Measurements from ENCODE around the gene MGAT4C. TPM values are rescaled to one million over a fixed set of nuclear protein-coding genes. Genes with fewer than 3 reads are reported as not detected.

The MGAT4C gene
- total RNA-seq, 1 donor from 2014 or later = under 0.01 TPM

DNA sequence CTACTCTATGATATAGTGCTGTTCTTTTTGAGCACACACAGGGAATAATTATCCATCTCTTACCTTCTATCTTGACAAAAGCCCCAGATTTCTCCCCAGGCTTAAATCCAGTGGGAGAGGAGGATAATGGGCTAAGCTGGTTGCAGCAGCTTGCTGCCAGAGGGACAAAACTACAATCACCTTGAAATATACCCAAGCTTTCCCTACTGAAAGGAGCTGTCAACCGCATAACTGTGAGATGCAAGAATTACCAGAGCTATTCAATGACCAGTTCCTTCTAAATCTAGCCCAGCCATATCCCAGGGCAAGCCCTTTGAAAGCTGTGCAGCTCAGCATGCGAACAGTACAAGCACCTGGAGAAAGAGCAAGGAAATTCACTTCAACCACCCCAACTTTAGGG is 943 bp upstream of the MGAT4C start:
- no peak overlapping the region for H3K27ac Mint-ChIP-seq
- no peaks in the 10 kb centered on the region for H3K27me3 Mint-ChIP-seq (ENCODE audit: insufficient read depth)
- H3K36me3 Mint-ChIP-seq (ENCODE audit: low read depth) = no peaks in the 10 kb centered on the region
- no peaks in the 10 kb centered on the region for H3K9me3 Mint-ChIP-seq
- intact Hi-C loops (cut with micrococcal nuclease) = no loop called here
- no peaks in the 10 kb centered on the region for H3K4me1 Mint-ChIP-seq (ENCODE audit: low read depth)
- DNase-seq (ENCODE audit: low spot score) = no peak
- no peak overlapping the region for H3K4me3 Mint-ChIP-seq

DNA sequence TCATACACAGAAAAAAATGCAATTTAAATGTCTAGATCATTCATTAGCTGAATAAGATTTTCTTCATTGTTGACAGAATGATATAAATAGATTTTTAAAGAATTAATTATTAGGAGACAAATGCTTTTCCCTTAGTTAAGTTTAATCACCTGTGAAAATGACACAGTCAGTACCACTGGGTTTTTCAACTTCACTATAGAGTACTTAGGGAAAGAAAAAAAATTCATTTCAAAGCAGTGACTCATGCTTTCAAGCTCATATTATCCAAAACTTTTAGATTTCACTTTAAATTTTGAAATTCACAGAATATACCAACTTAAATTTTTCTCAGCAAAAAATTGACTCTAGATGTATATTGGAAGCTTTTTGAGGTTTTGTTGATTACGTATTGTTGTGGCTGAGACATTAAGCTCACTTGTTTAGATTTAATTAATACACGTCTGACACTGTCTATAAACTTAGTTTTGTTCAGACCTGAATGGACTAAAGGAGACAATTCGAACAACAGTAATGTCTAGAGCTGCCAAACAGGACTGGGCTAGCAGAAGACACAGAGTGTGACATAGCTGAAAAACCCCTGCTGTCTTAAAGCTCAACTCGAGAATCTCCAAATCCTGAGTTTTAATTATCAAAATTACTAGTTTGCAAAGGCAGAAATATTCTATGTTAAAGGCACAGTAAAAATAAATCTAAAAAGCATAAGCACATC is 1.6 kb downstream of the MGAT4C start:
- H3K36me3 Mint-ChIP-seq (ENCODE audit: low read depth) = no peaks in the 10 kb centered on the region
- no peaks in the 10 kb centered on the region for H3K4me1 Mint-ChIP-seq (ENCODE audit: low read depth)
- H3K4me3 Mint-ChIP-seq = no peak overlapping the region
- no peak for DNase-seq (ENCODE audit: low spot score)
- H3K27me3 Mint-ChIP-seq (ENCODE audit: insufficient read depth) = no peaks in the 10 kb centered on the region
- intact Hi-C loops (cut with micrococcal nuclease) = no loop called here
- H3K27ac Mint-ChIP-seq = no peak overlapping the region
- H3K9me3 Mint-ChIP-seq = no peaks in the 10 kb centered on the region

DNA sequence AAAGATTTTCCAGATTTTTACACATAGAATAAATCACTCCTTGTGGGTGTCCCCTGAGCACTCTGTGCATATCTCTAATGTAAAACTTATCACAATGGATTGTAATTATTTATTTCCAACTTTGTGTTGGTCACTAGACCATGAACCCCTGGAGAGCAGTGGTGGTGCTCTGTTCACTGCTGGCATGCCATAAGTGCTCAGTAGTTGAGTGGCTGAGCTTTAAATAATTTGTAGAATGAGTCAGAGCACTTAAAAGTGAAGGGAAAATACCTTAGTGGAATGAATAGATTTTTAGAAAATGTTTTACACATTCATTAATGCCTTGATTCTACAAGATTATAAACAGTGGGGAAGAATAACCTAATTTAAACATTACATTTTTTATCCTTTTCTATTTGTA is 6.3 kb downstream of the MGAT4C start:
- Mint-ChIP-seq H3K4me1 (ENCODE audit: low read depth) (no peaks in the 10 kb centered on the region), H3K27me3 (ENCODE audit: insufficient read depth) (no peaks in the 10 kb centered on the region), H3K36me3 (ENCODE audit: low read depth) (no peaks in the 10 kb centered on the region), H3K9me3 (no peaks in the 10 kb centered on the region), H3K27ac (no peak overlapping the region), H3K4me3 (no peak overlapping the region)
- DNase-seq (ENCODE audit: low spot score) = no peak
- intact Hi-C loops (cut with micrococcal nuclease) = no loop called here

DNA sequence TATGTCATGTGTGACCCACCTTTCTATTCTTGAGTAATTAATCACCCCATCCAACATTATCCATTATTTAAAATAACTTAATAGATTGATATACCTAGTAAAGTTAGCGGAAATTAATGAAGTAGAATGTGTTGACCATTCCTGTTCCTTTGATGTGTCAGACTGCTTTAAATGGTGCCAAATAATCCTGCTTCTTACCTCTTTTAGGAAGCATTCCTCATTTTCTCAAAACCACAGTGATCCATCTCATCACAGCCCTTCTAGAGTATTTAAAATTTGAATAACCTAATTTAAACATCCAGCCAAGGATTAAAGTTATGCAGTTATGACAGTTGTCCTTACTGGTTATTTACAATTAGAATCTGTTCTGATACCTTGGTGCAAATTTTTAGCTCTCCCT is 6.9 kb downstream of the MGAT4C start:
- intact Hi-C loops (cut with micrococcal nuclease) = no loop called here
- DNase-seq (ENCODE audit: low spot score) = no peak

DNA sequence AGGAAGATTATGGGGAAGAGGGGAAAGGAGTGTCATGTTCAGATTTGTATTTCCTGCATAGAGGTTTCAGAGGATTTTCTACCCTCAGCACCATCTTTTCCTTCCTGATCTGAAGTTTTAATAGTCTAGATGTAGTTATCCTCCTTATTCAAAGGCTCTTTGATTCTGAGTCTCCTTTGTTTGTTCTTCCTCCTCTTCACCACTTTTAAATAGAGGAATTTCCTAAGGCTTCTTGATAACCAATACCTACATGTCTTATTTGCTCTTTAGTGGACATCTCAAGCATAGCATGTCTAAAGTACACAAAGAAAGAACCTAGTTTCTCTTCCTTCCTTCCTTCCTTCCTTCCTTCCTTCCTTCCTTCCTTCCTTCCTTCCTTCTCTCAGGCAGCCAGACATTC is 8.3 kb downstream of the MGAT4C start:
- Mint-ChIP-seq H3K27ac (no peak overlapping the region), H3K9me3 (no peaks in the 10 kb centered on the region), H3K4me3 (no peak overlapping the region), H3K4me1 (ENCODE audit: low read depth) (no peaks in the 10 kb centered on the region), H3K36me3 (ENCODE audit: low read depth) (no peaks in the 10 kb centered on the region), H3K27me3 (ENCODE audit: insufficient read depth) (no peaks in the 10 kb centered on the region)
- DNase-seq (ENCODE audit: low spot score) = no peak
- intact Hi-C loops (cut with micrococcal nuclease) = no loop called here

More for the DNA sequence above, 6.9 kb downstream of the MGAT4C start:
- Mint-ChIP-seq H3K9me3 (no peaks in the 10 kb centered on the region), H3K4me3 (no peak overlapping the region), H3K27ac (no peak overlapping the region), H3K27me3 (ENCODE audit: insufficient read depth) (no peaks in the 10 kb centered on the region), H3K4me1 (ENCODE audit: low read depth) (no peaks in the 10 kb centered on the region), H3K36me3 (ENCODE audit: low read depth) (no peaks in the 10 kb centered on the region)

DNA sequence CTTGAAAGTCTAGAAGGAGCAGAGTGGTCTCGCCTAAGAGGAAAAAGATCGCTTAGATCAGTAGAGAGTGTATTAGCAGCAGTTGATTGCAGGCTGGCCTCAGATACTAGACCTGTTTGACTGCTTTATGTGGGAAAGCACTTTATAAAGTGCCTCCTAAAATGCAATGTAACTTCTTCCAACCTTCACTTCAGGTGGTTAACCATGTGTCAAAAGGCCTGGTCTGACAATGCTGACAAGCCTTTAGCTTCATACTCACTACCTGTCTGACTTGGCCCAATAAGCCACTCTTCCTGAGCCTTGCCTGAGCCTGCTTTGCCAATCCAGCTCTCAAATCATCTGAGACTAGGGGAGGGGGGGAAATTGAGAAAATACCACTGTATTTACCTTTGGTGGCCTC is 14.6 kb downstream of the MGAT4C start:
- no peaks in the 10 kb centered on the region for H3K4me1 Mint-ChIP-seq (ENCODE audit: low read depth)
- H3K4me3 Mint-ChIP-seq = no peak overlapping the region
- no peaks in the 10 kb centered on the region for H3K27me3 Mint-ChIP-seq (ENCODE audit: insufficient read depth)
- no peak for DNase-seq (ENCODE audit: low spot score)
- intact Hi-C loops (cut with micrococcal nuclease) = no loop called here
- H3K36me3 Mint-ChIP-seq (ENCODE audit: low read depth) = no peaks in the 10 kb centered on the region
- H3K9me3 Mint-ChIP-seq = no peaks in the 10 kb centered on the region
- no peak overlapping the region for H3K27ac Mint-ChIP-seq

DNA sequence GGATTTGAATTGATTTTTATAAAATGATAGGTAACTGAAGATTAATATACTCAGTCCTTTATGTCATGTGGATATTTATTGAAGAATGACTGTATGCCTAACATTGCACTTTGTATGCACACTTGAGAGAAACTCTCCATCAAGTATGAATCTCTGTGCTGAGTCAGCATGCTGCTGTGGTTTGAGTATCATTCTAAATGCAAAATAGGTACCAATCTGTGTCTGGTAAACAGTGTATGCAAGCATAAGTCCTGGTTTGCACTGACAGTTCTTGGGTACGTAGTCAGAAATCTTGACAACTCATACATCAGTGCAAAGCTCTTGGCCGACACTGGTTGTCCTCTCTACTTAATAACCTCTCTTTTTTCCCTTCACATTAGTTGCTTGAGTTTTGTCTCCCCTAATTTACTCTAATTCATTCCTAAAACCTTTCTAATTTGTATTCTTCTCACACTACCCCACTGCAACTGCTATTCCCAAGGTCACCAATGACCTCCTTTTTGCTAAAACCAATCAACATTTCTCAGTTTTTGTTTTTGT is 21.8 kb downstream of the MGAT4C start:
- intact Hi-C loops (cut with micrococcal nuclease) = no loop called here
- Mint-ChIP-seq H3K4me1 (ENCODE audit: low read depth) (no peaks in the 10 kb centered on the region), H3K9me3 (no peaks in the 10 kb centered on the region), H3K4me3 (no peak overlapping the region), H3K27ac (no peak overlapping the region), H3K27me3 (ENCODE audit: insufficient read depth) (no peaks in the 10 kb centered on the region), H3K36me3 (ENCODE audit: low read depth) (no peaks in the 10 kb centered on the region)
- no peak for DNase-seq (ENCODE audit: low spot score)

DNA sequence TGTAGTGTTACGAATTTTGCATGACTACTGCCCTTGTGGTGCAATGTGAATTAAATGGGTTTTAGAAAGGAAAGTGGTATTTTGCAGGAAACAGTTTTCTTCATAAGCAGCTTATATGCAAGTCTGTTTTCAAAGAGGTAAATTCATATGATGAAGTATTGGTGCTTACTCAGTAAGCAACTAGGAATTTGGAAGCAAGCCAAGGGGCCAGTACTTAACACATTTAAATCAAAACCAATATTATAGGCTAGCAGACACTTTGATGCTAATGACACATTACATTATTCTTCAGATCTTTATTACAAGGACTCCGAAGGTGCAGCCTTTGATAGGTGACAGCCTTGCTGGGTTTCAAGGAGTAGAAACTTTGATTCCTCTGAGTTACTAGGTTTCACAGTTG is 23.1 kb downstream of the MGAT4C start:
- no peak overlapping the region for H3K27ac Mint-ChIP-seq

DNA sequence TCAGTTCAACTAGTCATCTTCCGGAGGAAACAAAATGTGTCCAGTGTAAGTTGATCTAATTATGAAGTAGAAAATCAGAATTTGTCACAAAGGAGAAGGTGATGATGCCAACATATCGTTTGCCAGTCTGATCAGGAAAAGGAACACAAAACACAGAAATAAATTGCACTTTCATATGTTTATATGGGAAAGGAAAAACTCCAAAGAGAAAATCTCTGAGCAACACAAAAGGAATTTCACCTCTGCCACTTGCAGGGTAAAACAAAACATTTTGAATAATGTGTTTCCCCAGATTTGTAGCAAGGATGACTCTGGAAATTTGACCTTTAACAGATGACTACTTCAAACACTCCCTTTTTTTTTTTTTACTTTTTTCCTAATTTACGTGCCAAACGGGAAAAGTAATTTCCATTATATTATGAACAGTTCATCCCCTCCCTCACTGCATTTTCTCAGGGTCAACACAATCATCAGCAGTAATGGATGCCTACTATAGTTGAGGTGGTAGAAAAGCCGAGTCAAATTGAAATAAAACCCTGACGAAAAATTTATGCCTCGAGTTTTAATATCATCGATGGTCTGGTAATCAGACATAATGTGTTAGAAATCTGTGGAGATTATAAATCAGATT is 25.6 kb downstream of the MGAT4C start:
- DNase-seq (ENCODE audit: low spot score) = no peak
- Mint-ChIP-seq H3K9me3 (no peaks in the 10 kb centered on the region), H3K4me1 (ENCODE audit: low read depth) (no peaks in the 10 kb centered on the region), H3K4me3 (no peak overlapping the region), H3K27me3 (ENCODE audit: insufficient read depth) (no peaks in the 10 kb centered on the region), H3K36me3 (ENCODE audit: low read depth) (no peaks in the 10 kb centered on the region), H3K27ac (no peak overlapping the region)
- intact Hi-C loops (cut with micrococcal nuclease) = no loop called here

More for the DNA sequence above, 23.1 kb downstream of the MGAT4C start:
- H3K9me3 Mint-ChIP-seq = no peaks in the 10 kb centered on the region
- H3K4me1 Mint-ChIP-seq (ENCODE audit: low read depth) = no peaks in the 10 kb centered on the region
- intact Hi-C loops (cut with micrococcal nuclease) = no loop called here
- H3K36me3 Mint-ChIP-seq (ENCODE audit: low read depth) = no peaks in the 10 kb centered on the region
- no peak for DNase-seq (ENCODE audit: low spot score)
- H3K4me3 Mint-ChIP-seq = no peak overlapping the region
- no peaks in the 10 kb centered on the region for H3K27me3 Mint-ChIP-seq (ENCODE audit: insufficient read depth)

DNA sequence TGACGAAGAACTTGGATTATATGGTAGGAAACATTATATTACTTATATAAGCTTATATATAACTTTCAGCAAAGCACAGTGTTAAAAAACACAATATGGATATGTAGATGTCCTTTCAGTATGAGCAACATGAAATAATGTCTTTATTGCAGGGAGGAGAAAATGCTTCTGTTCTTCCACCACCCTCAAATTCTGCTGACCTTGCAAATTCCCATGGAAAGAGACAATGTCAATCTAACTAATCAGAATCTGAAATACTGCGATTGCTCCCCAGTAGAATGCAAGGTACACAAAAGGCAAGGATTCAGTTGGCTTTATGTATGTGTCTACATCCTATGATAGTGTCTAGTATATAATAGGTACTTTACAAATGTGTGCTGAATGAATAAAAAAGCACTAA is 26.4 kb downstream of the MGAT4C start:
- H3K4me1 Mint-ChIP-seq (ENCODE audit: low read depth) = no peaks in the 10 kb centered on the region
- no peaks in the 10 kb centered on the region for H3K27me3 Mint-ChIP-seq (ENCODE audit: insufficient read depth)
- no peak for DNase-seq (ENCODE audit: low spot score)
- H3K27ac Mint-ChIP-seq = no peak overlapping the region
- no peaks in the 10 kb centered on the region for H3K9me3 Mint-ChIP-seq
- no peak overlapping the region for H3K4me3 Mint-ChIP-seq
- no peaks in the 10 kb centered on the region for H3K36me3 Mint-ChIP-seq (ENCODE audit: low read depth)
- intact Hi-C loops (cut with micrococcal nuclease) = no loop called here

DNA sequence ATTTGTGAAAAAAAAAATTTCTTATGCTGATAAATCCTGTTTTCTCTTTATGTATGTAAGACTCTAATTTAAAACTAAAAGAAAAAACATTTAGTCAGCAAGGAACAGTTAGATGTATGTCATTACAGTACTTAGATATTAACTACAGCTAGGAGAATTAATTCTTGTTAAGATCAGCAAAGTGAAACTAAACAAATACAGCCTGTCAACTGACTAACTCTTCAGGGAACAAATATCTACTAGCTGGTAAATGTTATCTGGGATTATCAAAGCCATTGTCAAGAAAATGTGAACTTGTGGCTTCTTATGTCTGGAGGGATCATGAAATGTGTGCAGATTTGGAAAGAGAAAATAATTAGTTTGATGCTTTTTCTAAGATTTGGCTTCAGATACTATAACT is 27.5 kb downstream of the MGAT4C start:
- Mint-ChIP-seq H3K9me3 (no peaks in the 10 kb centered on the region), H3K36me3 (ENCODE audit: low read depth) (no peaks in the 10 kb centered on the region), H3K27ac (no peak overlapping the region), H3K27me3 (ENCODE audit: insufficient read depth) (no peaks in the 10 kb centered on the region), H3K4me1 (ENCODE audit: low read depth) (no peaks in the 10 kb centered on the region), H3K4me3 (no peak overlapping the region)
- no peak for DNase-seq (ENCODE audit: low spot score)
- intact Hi-C loops (cut with micrococcal nuclease) = no loop called here

DNA sequence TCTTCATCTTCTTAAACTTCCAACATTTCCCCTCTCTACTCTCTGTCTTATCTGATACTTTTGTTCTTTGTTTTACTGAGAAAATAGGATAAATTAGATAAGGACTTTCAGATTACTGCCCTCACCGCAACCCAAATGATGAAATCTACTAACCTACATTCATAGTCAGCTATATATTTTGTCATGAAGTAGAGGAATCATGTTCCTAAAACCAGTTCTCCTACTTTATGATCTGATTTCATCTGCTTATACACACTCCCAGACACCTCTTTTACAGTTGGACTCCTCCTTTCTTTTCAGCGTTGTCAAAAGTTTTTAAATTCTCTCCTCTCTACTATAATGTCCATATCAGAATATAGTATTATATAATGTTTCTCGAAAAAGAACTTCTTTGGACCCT is 29.7 kb downstream of the MGAT4C start:
- Mint-ChIP-seq H3K27me3 (ENCODE audit: insufficient read depth) (no peaks in the 10 kb centered on the region), H3K36me3 (ENCODE audit: low read depth) (no peaks in the 10 kb centered on the region), H3K9me3 (no peaks in the 10 kb centered on the region), H3K27ac (no peak overlapping the region), H3K4me1 (ENCODE audit: low read depth) (no peaks in the 10 kb centered on the region), H3K4me3 (no peak overlapping the region)
- intact Hi-C loops (cut with micrococcal nuclease) = no loop called here
- no peak for DNase-seq (ENCODE audit: low spot score)

DNA sequence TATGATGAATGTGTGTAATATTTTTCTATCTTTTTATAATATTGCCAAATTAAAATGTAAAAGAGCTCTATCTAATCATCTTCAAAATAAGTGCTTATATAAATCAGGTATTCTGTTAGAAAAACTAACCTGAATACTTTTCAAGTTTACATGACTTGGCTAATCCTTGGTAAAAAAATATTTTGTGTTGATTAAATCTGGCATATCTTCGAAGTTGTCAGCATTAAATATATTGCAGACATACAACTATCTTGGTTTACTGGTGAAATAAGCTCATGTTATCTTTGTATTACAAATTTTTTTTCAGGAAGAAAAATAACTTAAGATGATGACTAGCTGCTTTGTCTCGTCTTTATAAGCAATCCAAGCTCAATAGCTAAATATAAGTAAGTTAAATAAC is 39.6 kb downstream of the MGAT4C start:
- no peak for DNase-seq (ENCODE audit: low spot score)
- H3K27ac Mint-ChIP-seq = no peak overlapping the region
- H3K9me3 Mint-ChIP-seq = peaks cover 5% of the 10 kb centered on the region
- H3K4me3 Mint-ChIP-seq = no peak overlapping the region
- intact Hi-C loops (cut with micrococcal nuclease) = no loop called here
- no peaks in the 10 kb centered on the region for H3K4me1 Mint-ChIP-seq (ENCODE audit: low read depth)
- H3K27me3 Mint-ChIP-seq (ENCODE audit: insufficient read depth) = no peaks in the 10 kb centered on the region
- H3K36me3 Mint-ChIP-seq (ENCODE audit: low read depth) = no peaks in the 10 kb centered on the region

Measured in activated T-helper 1 cell treated with anti-CD3 and anti-CD28 coated beads, Interleukin-12 subunit alpha, Interleukin-12 subunit beta, Interleukin-2, Interleukin-4 antibody, amounts not matched to agents 30 ng/mL and 10 ng/mL and 1 ng/mL, durations not matched to agents 14 hours and 24 hours and 36 hours (primary cell).